HG03139 (cell line): Measurements from ENCODE around the gene NELL1.

ENCODE experiments used
- ATAC-seq: cut with Tn5 transposase; IDR thresholded peaks from one replicate; pipeline ENCODE4 v1.9.1; 2021; ENCODE audit not compliant: unreplicated experiment

NELL1 gene

GRCh38 chr11:21614961-21615360 is 945.6 kb downstream of the NELL1 start:
- no peak for ATAC-seq

- no peak for ATAC-seq
These were observed 946.6 kb downstream of the NELL1 start for GRCh38 chr11:21615955-21616371.

GRCh38 chr11:21622566-21622965 is 953.2 kb downstream of the NELL1 start:
- ATAC-seq = no peak

- ATAC-seq = no peak
These were observed 953.6 kb downstream of the NELL1 start for GRCh38 chr11:21622995-21623394.
